Measurements from ENCODE around the gene ARHGAP26. TPM values are rescaled to one million over a fixed set of nuclear protein-coding genes. Genes with fewer than 3 reads are reported as not detected.
"Not testable (repeated sequence)": the region's sequence is repeated elsewhere in the genome, so short reads cannot be mapped to it uniquely, and the experiment has no call there.

ARHGAP26 gene
- total and polyA plus RNA-seq, 10 donors, result 4.2 to 148 (median 55.5) TPM

GRCh38 chr5:142952229-142952628 lies 182.1 kb downstream of the ARHGAP26 start:
- Histone ChIP-seq H3K4me1 (peaks cover 0 to 7% (median 0%) of the 10 kb centered on the region in 6 donors), H3K4me3 (no peak overlapping the region), H3K36me3 (no peaks in the 10 kb centered on the region), H3K27ac (no peak overlapping the region), H3K27me3 (replicated peaks in 1 of 7) (no peaks in the 10 kb centered on the region), H3K9me3 (no peaks in the 10 kb centered on the region)
- no peak for DNase-seq
- intact Hi-C loops (cut with DNase I; ENCODE audit: low total_unique reads), result no loop called here
- WGBS, 5 donors, result 93 to 100% (median 97%) methylated on average over 3 of the region's 3 CpGs
- TF ChIP-seq POLR2A (IDR thresholded peaks at IDR 0.05), result no peak
- TF ChIP-seq POLR2AphosphoS5 (IDR thresholded peaks at IDR 0.05), result no peak
- TF ChIP-seq CTCF (IDR thresholded peaks at IDR 0.05 in 8 of 11, conservative IDR thresholded peaks at IDR 0.05 in 3 of 11), result no peak

GRCh38 chr5:142952871-142953270 lies 182.7 kb downstream of the ARHGAP26 start:
- intact Hi-C loops (cut with DNase I; ENCODE audit: low total_unique reads); DNase-seq; H3K27ac ChIP-seq; H3K27me3 ChIP-seq (replicated peaks in 1 of 7); H3K36me3 ChIP-seq; H3K4me3 ChIP-seq; H3K9me3 ChIP-seq; H3K4me1 ChIP-seq: not testable (repeated sequence)
- 87 to 94% (median 93%) methylated on average over 3 of the region's 3 CpGs for WGBS, 5 donors

- TF ChIP-seq POLR2AphosphoS5 (IDR thresholded peaks at IDR 0.05) (no peak), POLR2A (IDR thresholded peaks at IDR 0.05) (no peak), CTCF (IDR thresholded peaks at IDR 0.05 in 8 of 11, conservative IDR thresholded peaks at IDR 0.05 in 3 of 11) (no peak)
- Histone ChIP-seq H3K4me1 (peaks cover 0 to 14% (median 4%) of the 10 kb centered on the region in 6 donors), H3K9me3 (no peaks in the 10 kb centered on the region), H3K27me3 (replicated peaks in 1 of 7) (no peaks in the 10 kb centered on the region), H3K4me3 (no peak overlapping the region), H3K36me3 (no peaks in the 10 kb centered on the region), H3K27ac (no peak overlapping the region)
- 96 to 100% (median 97%) methylated on average over 2 of the region's 2 CpGs for WGBS, 5 donors
- DNase-seq, result no peak
- intact Hi-C loops (cut with DNase I; ENCODE audit: low total_unique reads), result no loop called here
Observed at GRCh38 chr5:142954455-142954854, 184.3 kb downstream of the ARHGAP26 start.

GRCh38 chr5:142955628-142956027 lies 185.5 kb downstream of the ARHGAP26 start:
- no peak for TF ChIP-seq CTCF (IDR thresholded peaks at IDR 0.05 in 8 of 11, conservative IDR thresholded peaks at IDR 0.05 in 3 of 11)
- no peak for TF ChIP-seq POLR2A (IDR thresholded peaks at IDR 0.05)
- no peak for TF ChIP-seq POLR2AphosphoS5 (IDR thresholded peaks at IDR 0.05)
- peaks cover 0 to 14% (median 3%) of the 10 kb centered on the region in 6 donors for H3K4me1 ChIP-seq
- no peak overlapping the region for H3K27ac ChIP-seq
- intact Hi-C loops (cut with DNase I; ENCODE audit: low total_unique reads), result no loop called here
- no peak overlapping the region for H3K4me3 ChIP-seq
- no peaks in the 10 kb centered on the region for H3K9me3 ChIP-seq
- H3K27me3 ChIP-seq (replicated peaks in 1 of 7), result no peaks in the 10 kb centered on the region
- no peaks in the 10 kb centered on the region for H3K36me3 ChIP-seq
- DNase-seq, result no peak
- 75 to 97% (median 85%) methylated on average over 1 of the region's 1 CpG for WGBS, 5 donors

- 76 to 81% (median 81%) methylated on average over 7 of the region's 7 CpGs for WGBS, 5 donors
- intact Hi-C loops (cut with DNase I; ENCODE audit: low total_unique reads), result no loop called here
- H3K36me3 ChIP-seq, result peaks cover 0 to 4% (median 0%) of the 10 kb centered on the region in 6 donors
- no peaks in the 10 kb centered on the region for H3K9me3 ChIP-seq
- no peak overlapping the region for H3K4me3 ChIP-seq
- DNase-seq, result no peak
- peaks cover 0 to 13% (median 3%) of the 10 kb centered on the region in 6 donors for H3K4me1 ChIP-seq
- TF ChIP-seq CTCF (IDR thresholded peaks at IDR 0.05 in 8 of 11, conservative IDR thresholded peaks at IDR 0.05 in 3 of 11) (no peak), POLR2A (IDR thresholded peaks at IDR 0.05) (no peak), POLR2AphosphoS5 (IDR thresholded peaks at IDR 0.05) (no peak)
- H3K27me3 ChIP-seq (replicated peaks in 1 of 7), result no peaks in the 10 kb centered on the region
- no peak overlapping the region for H3K27ac ChIP-seq
Observed at GRCh38 chr5:142957528-142957927, 187.4 kb downstream of the ARHGAP26 start.
